NCI-H345 treated with DMSO at 0.1 percent for 48 hours (cell line): ENCODE results near the gene CORT.
A peak's percentile ranks its signal among the peaks of the same experiment; 100 is the strongest.
"Not testable (repeated sequence)": the region's sequence is repeated elsewhere in the genome, so short reads cannot be mapped to it uniquely, and the experiment has no call there.

Experiments used
- DNase-seq: peaks from one replicate; lab custom pipeline; 2025; ENCODE audit not compliant: unreplicated experiment; lab: John Stamatoyannopoulos, UW

Gene CORT

GRCh38 chr1:10437052-10437451 is 12.8 kb upstream of the CORT start:
- no peak for DNase-seq

- DNase-seq, result no peak
Observed at GRCh38 chr1:10438677-10439163, 11.1 kb upstream of the CORT start.

- no peak for DNase-seq
Observed at GRCh38 chr1:10440305-10440704, 9.5 kb upstream of the CORT start.

- no peak for DNase-seq
Observed at GRCh38 chr1:10440794-10441193, 9.0 kb upstream of the CORT start.

GRCh38 chr1:10444248-10444647 is 5.6 kb upstream of the CORT start:
- DNase-seq, result no peak

- DNase-seq, result no peak
Observed at GRCh38 chr1:10444795-10445397, 4.9 kb upstream of the CORT start.

- no peak for DNase-seq
Observed at GRCh38 chr1:10446790-10447422, 2.9 kb upstream of the CORT start.

GRCh38 chr1:10450156-10450814 is 454 bp downstream of the CORT start:
- no peak for DNase-seq

- no peak for DNase-seq
Observed at GRCh38 chr1:10450836-10451235, 1.0 kb downstream of the CORT start.

- no peak for DNase-seq
Observed at GRCh38 chr1:10451287-10451686, 1.5 kb downstream of the CORT start.

- DNase-seq, result no peak
Observed at GRCh38 chr1:10456048-10456447, 6.2 kb downstream of the CORT start.

- no peak for DNase-seq
Observed at GRCh38 chr1:10456661-10457060, 6.8 kb downstream of the CORT start.

- DNase-seq, result not testable (repeated sequence)
Observed at GRCh38 chr1:10457462-10457861, 7.6 kb downstream of the CORT start.

GRCh38 chr1:10457875-10458274 is 8.0 kb downstream of the CORT start:
- DNase-seq, result no peak

- no peak for DNase-seq
Observed at GRCh38 chr1:10459184-10459583, 9.4 kb downstream of the CORT start.

GRCh38 chr1:10467078-10467477 is 17.2 kb downstream of the CORT start:
- no peak for DNase-seq

GRCh38 chr1:10470043-10470442 is 20.2 kb downstream of the CORT start:
- DNase-seq, result no peak

- no peak for DNase-seq
Observed at GRCh38 chr1:10471411-10472219, 21.8 kb downstream of the CORT start.

GRCh38 chr1:10472220-10473144 is 22.7 kb downstream of the CORT start, which contains the start of gene DFFA:
Gene DFFA, minus strand, starts transcription at chr1:10472529. Its CDS starts 71 bp downstream, at chr1:10472458.
- peak; percentile 94 for DNase-seq

- DNase-seq, result no peak
Observed at GRCh38 chr1:10473145-10473765, 23.4 kb downstream of the CORT start.
